K562 (cell line): ENCODE data around the gene MVD. TPM values are rescaled to one million over a fixed set of nuclear protein-coding genes. Genes with fewer than 3 reads are reported as not detected.
A peak's percentile ranks its signal among the peaks of the same experiment; 100 is the strongest.

Source experiments
- BRD4 ChIP-seq: fragments of 200-600 bp; sonication (generic); IDR thresholded peaks from 2 replicates; pipeline ENCODE4 v1.6.1; 2017; ENCODE audit warnings: inconsistent platforms
- GABPA ChIP-seq: fragments of 200-800 bp; sonication (Bioruptor generic); conservative IDR thresholded peaks from 2 replicates; pipeline ENCODE4 v1.6.1; 2016; ENCODE audit warnings: low read depth, missing genetic modification characterization, missing compliant biosample characterization
- GABPB1 ChIP-seq: sonication (generic); formaldehyde crosslinking; IDR thresholded peaks from 2 replicates; pipeline ENCODE4 v1.8.0; 2022; ENCODE audit warnings: mild to moderate bottlenecking, missing genetic modification reagents
- ID3 ChIP-seq, 2 experiments: fragments of 250-450 bp in 1 of 2; fragments of 450-650 bp in 1 of 2; sonication (Bioruptor Pico) in 1 of 2; IDR thresholded peaks; 2 replicates each; pipeline versions ENCODE4 v1.6.1 to v1.8.0; 2016 to 2021; ENCODE audit warnings: mild to moderate bottlenecking in 2 of 2, moderate library complexity in 2 of 2, missing compliant biosample characterization in 1 of 2, missing genetic modification characterization in 1 of 2
- KDM5B ChIP-seq: fragments of 200-600 bp; sonication (generic); IDR thresholded peaks from 2 replicates; pipeline ENCODE4 v1.6.1; 2012; ENCODE audit warnings: low read depth, mild to moderate bottlenecking, moderate library complexity, low read length, control low read depth, inconsistent platforms; ENCODE audit not compliant: insufficient replicate concordance
- KLF13 ChIP-seq: fragments of 450-650 bp; IDR thresholded peaks from 2 replicates; pipeline ENCODE4 v1.6.1; 2016; ENCODE audit warnings: missing genetic modification characterization, low read depth, mild to moderate bottlenecking, missing compliant biosample characterization, moderate library complexity, borderline replicate concordance
- MYBL2 ChIP-seq, 2 experiments: fragments of 450-650 bp in 1 of 2; sonication (generic) in 1 of 2; formaldehyde crosslinking in 1 of 2; IDR thresholded peaks; 2 replicates each; pipeline versions ENCODE4 v1.6.1 to v1.8.1; 2017 to 2022; ENCODE audit warnings: borderline replicate concordance in 1 of 2, inconsistent platforms in 1 of 2, low read depth in 1 of 2, mild to moderate bottlenecking in 1 of 2, missing genetic modification reagents in 1 of 2, moderate library complexity in 1 of 2
- PKNOX1 ChIP-seq: fragments of 450-650 bp; IDR thresholded peaks from 2 replicates; pipeline ENCODE4 v1.6.1; 2016
- POU5F1 ChIP-seq: fragments of 150-350 bp; IDR thresholded peaks from 2 replicates; pipeline ENCODE4 v1.6.1; 2014; ENCODE audit warnings: borderline replicate concordance, low read length, low read depth, mild to moderate bottlenecking; ENCODE audit not compliant: partially characterized antibody
- PURB ChIP-seq: sonication (generic); formaldehyde crosslinking; IDR thresholded peaks from 2 replicates; pipeline ENCODE4 v1.9.0; 2021; ENCODE audit warnings: low read depth, mild to moderate bottlenecking, missing genetic modification reagents
- RBM22 ChIP-seq: fragments of 200-400 bp; formaldehyde crosslinking; IDR thresholded peaks from 2 replicates; pipeline ENCODE4 v1.6.1; 2018; ENCODE audit warnings: low read length, low read depth; ENCODE audit not compliant: poor library complexity, severe bottlenecking
- SPI1 ChIP-seq: IDR thresholded peaks from 2 replicates; pipeline ENCODE4 v1.6.1; 2011; ENCODE audit warnings: low read depth, low read length, control low read depth, borderline replicate concordance
- TBL1XR1 ChIP-seq, 2 experiments: IDR thresholded peaks; 2 replicates each; pipeline ENCODE4 v1.6.1; 2012; ENCODE audit warnings: improper control_type of control experiment in 2 of 2, low read length in 2 of 2, mild to moderate bottlenecking in 1 of 2
- UBTF ChIP-seq, 2 experiments: IDR thresholded peaks; 2 replicates each; pipeline ENCODE4 v1.6.1; 2012; ENCODE audit warnings: improper control_type of control experiment in 2 of 2, low read depth in 2 of 2, low read length in 2 of 2, borderline replicate concordance in 1 of 2
- XRCC5 ChIP-seq: fragments of 200-400 bp; formaldehyde crosslinking; IDR thresholded peaks from 2 replicates; pipeline ENCODE4 v1.6.1; 2017; ENCODE audit warnings: low read depth, mild to moderate bottlenecking, low read length
- ZFPM2 ChIP-seq: fragments of 250-450 bp; sonication (Bioruptor Pico); IDR thresholded peaks from 2 replicates; pipeline ENCODE4 v1.5.1; 2022; ENCODE audit warnings: mild to moderate bottlenecking
- ZNF444 ChIP-seq: fragments of 250-450 bp; sonication (Bioruptor Pico); IDR thresholded peaks from 2 replicates; pipeline ENCODE4 v1.4.0; 2020; ENCODE audit warnings: mild to moderate bottlenecking, moderate library complexity
- ZNF511 ChIP-seq: sonication (generic); formaldehyde crosslinking; IDR thresholded peaks from 2 replicates; pipeline ENCODE4 v1.8.0; 2022; ENCODE audit warnings: mild to moderate bottlenecking, missing genetic modification reagents
- ZNF75A ChIP-seq: fragments of 450-650 bp; formaldehyde crosslinking; IDR thresholded peaks from 2 replicates; pipeline ENCODE4 v1.4.0; 2020; ENCODE audit warnings: mild to moderate bottlenecking
- ZSCAN32 ChIP-seq: fragments of 450-650 bp; formaldehyde crosslinking; IDR thresholded peaks from 2 replicates; pipeline ENCODE4 v1.4.0; 2020; ENCODE audit warnings: mild to moderate bottlenecking, moderate library complexity
- polyA plus RNA-seq, 8 experiments: library from polyadenylated mRNA; depleted of rRNA in 4 of 8; stranded (reverse) in 5 of 8; unstranded in 3 of 8; fragments of >200 nt; fragmentation: Nextera tagmentation in 2 of 8; fragmentation: Illumina TruSeq in 1 of 8; extraction: Ambion mirVana in 2 of 8; extraction: Trizol in 1 of 8; gene quantifications; 2 replicates each; pipeline versions ENCODE4 v1.2.1 to v1.2.3, GENCODE V29; 2011 to 2014; ENCODE audit warnings: inconsistent platforms in 1 of 8, missing spikeins in 1 of 8
- total RNA-seq, 7 experiments: library from RNA; depleted of rRNA in 6 of 7; stranded (reverse); fragments of >200 nt in 6 of 7; fragmentation: Illumina TruSeq in 2 of 7; extraction: Trizol in 2 of 7; gene quantifications; 2 replicates each; pipeline versions ENCODE4 v1.2.1 to v1.2.3, GENCODE V29; 2011 to 2021; ENCODE audit warnings: low replicate concordance in 1 of 7

MVD gene
- total and polyA plus RNA-seq, 9 of the 15 experiments (the other 6 are each of a cell fraction or from before 2014, with no cell fraction given), result 12.2 to 141 (median 45.3) TPM

- TF ChIP-seq ZFPM2 (CRISPR knock-in tag) (no peak), TBL1XR1 (IDR thresholded peaks at IDR 0.05; ENCODE audit: low read length in 2 of 2) (peak in 1 of 2 experiments; percentile 49; a peak in 1 of 4 replicates), GABPA (tag) (peak; percentile 64), GABPB1 (CRISPR knock-in tag) (peak; percentile 49; the same call in 1 of the 2 replicates), KLF13 (tag) (0 out of 2 replicates have a peak, but pooled peaks have one; percentile 6), XRCC5 (peak; percentile 85), RBM22 (peak; percentile 24), ZNF75A (CRISPR knock-in tag) (no peak), PKNOX1 (peak; percentile 23; the same call in 1 of the 2 replicates), ZNF444 (CRISPR knock-in tag) (no peak), POU5F1 (no peak), ZSCAN32 (no peak), ID3 (CRISPR knock-in tag; IDR thresholded peaks at IDR 0.05) (no peak), ID3 (tag; IDR thresholded peaks at IDR 0.05) (peak; percentile 59; the same call in 1 of the 2 replicates), ZNF511 (CRISPR knock-in tag) (0 out of 2 replicates have a peak, but pooled peaks have one; percentile 45), PURB (no peak), SPI1 (peak; percentile 45; the same call in 1 of the 2 replicates), MYBL2 (IDR thresholded peaks at IDR 0.05; ENCODE audit: low read depth) (no peak), MYBL2 (CRISPR knock-in tag; IDR thresholded peaks at IDR 0.05; ENCODE audit: borderline replicate concordance) (no peak), BRD4 (no peak), KDM5B (peak; percentile 50), UBTF (IDR thresholded peaks at IDR 0.05; ENCODE audit: borderline replicate concordance in 1 of 2, low read depth in 2 of 2, low read length in 2 of 2) (peak; percentile 44 to 81; a peak in 1 of 4 replicates)
Measured at GRCh38 chr16:88628512-88628974, 34.3 kb downstream of the MVD start (continued).
